Measurements from ENCODE around the gene ITPRIP. TPM values are rescaled to one million over a fixed set of nuclear protein-coding genes. Genes with fewer than 3 reads are reported as not detected.

Gene ITPRIP
- total and polyA plus RNA-seq, 2 experiments from 2014 or later, result 5.9 to 9.0 TPM

GRCh38 chr10:104329735-104330134, 8.5 kb downstream of the ITPRIP start:
- H4K20me1 ChIP-seq (ENCODE audit: insufficient read depth, poor library complexity, severe bottlenecking), result no peaks in the 10 kb centered on the region
- H3K27ac ChIP-seq, result peak overlapping the region; percentile 97
- no peaks in the 10 kb centered on the region for H3K36me3 ChIP-seq (replicated peaks; ENCODE audit: insufficient read depth, low read depth)
- DNase-seq (ENCODE audit: low spot score), result no peak
- no peaks in the 10 kb centered on the region for H3K9me2 ChIP-seq (replicated peaks; ENCODE audit: insufficient read depth)
- 70% methylated on average over 3 of the region's 3 CpGs for WGBS (ENCODE audit: low lambda C conversion rate, missing lambda C conversion rate)
- H3K79me2 ChIP-seq, result peaks cover 65% of the 10 kb centered on the region
- H3K27me3 ChIP-seq, result no peaks in the 10 kb centered on the region
- H3K4me1 ChIP-seq (ENCODE audit: insufficient read depth), result peaks cover 54% of the 10 kb centered on the region
- TF ChIP-seq CTCF (IDR thresholded peaks at IDR 0.05; ENCODE audit: poor library complexity) (no peak), EZH2phosphoT487 (IDR thresholded peaks at IDR 0.05; ENCODE audit: low read depth, severe bottlenecking, unreplicated experiment) (no peak), EZH2 (IDR thresholded peaks at IDR 0.05; ENCODE audit: borderline replicate concordance) (no peak)
- H3K9me3 ChIP-seq (ENCODE audit: low read depth), result no peaks in the 10 kb centered on the region
- H3K4me3 ChIP-seq, result no peak overlapping the region
- peak overlapping the region; percentile 74 for H3K4me2 ChIP-seq
- H2AFZ ChIP-seq, result no peak overlapping the region

GRCh38 chr10:104328896-104329710, 9.2 kb downstream of the ITPRIP start:
- 27% methylated on average over 14 of the region's 15 CpGs for WGBS (ENCODE audit: low lambda C conversion rate, missing lambda C conversion rate)
- Histone ChIP-seq H3K4me3 (no peak overlapping the region), H3K9me3 (ENCODE audit: low read depth) (no peaks in the 10 kb centered on the region), H3K4me1 (ENCODE audit: insufficient read depth) (peaks cover 54% of the 10 kb centered on the region), H4K20me1 (ENCODE audit: insufficient read depth, poor library complexity, severe bottlenecking) (no peaks in the 10 kb centered on the region), H3K79me2 (peaks cover 65% of the 10 kb centered on the region), H3K27ac (peak overlapping the region; percentile 97), H3K27me3 (no peaks in the 10 kb centered on the region), H3K9me2 (replicated peaks; ENCODE audit: insufficient read depth) (no peaks in the 10 kb centered on the region), H3K4me2 (peak overlapping the region; percentile 74), H2AFZ (no peak overlapping the region), H3K36me3 (replicated peaks; ENCODE audit: insufficient read depth, low read depth) (no peaks in the 10 kb centered on the region)
- TF ChIP-seq EZH2 (IDR thresholded peaks at IDR 0.05; ENCODE audit: borderline replicate concordance) (no peak), EZH2phosphoT487 (IDR thresholded peaks at IDR 0.05; ENCODE audit: low read depth, severe bottlenecking, unreplicated experiment) (no peak), CTCF (IDR thresholded peaks at IDR 0.05; ENCODE audit: poor library complexity) (no peak)
- peak; percentile 75 for DNase-seq (ENCODE audit: low spot score)

GRCh38 chr10:104328646-104328895, 9.7 kb downstream of the ITPRIP start:
- H3K4me3 ChIP-seq, result no peak overlapping the region
- H3K27ac ChIP-seq, result peak overlapping the region; percentile 97
- no peak for TF ChIP-seq EZH2 (IDR thresholded peaks at IDR 0.05; ENCODE audit: borderline replicate concordance)
- DNase-seq (ENCODE audit: low spot score), result no peak
- WGBS (ENCODE audit: low lambda C conversion rate, missing lambda C conversion rate), result 18% methylated on average over 3 of the region's 3 CpGs
- peaks cover 54% of the 10 kb centered on the region for H3K4me1 ChIP-seq (ENCODE audit: insufficient read depth)
- no peaks in the 10 kb centered on the region for H3K36me3 ChIP-seq (replicated peaks; ENCODE audit: insufficient read depth, low read depth)
- H2AFZ ChIP-seq, result no peak overlapping the region
- H3K4me2 ChIP-seq, result peak overlapping the region; percentile 74
- H3K9me3 ChIP-seq (ENCODE audit: low read depth), result no peaks in the 10 kb centered on the region
- no peaks in the 10 kb centered on the region for H4K20me1 ChIP-seq (ENCODE audit: insufficient read depth, poor library complexity, severe bottlenecking)
- H3K79me2 ChIP-seq, result peaks cover 65% of the 10 kb centered on the region
- H3K27me3 ChIP-seq, result no peaks in the 10 kb centered on the region
- no peaks in the 10 kb centered on the region for H3K9me2 ChIP-seq (replicated peaks; ENCODE audit: insufficient read depth)

GRCh38 chr10:104327745-104328645, 10.3 kb downstream of the ITPRIP start:
- Histone ChIP-seq H3K4me1 (ENCODE audit: insufficient read depth) (peaks cover 54% of the 10 kb centered on the region), H3K4me2 (peak overlapping the region; percentile 74), H3K79me2 (peaks cover 65% of the 10 kb centered on the region), H2AFZ (no peak overlapping the region), H3K9me2 (replicated peaks; ENCODE audit: insufficient read depth) (no peaks in the 10 kb centered on the region), H3K4me3 (peak overlapping the region; percentile 18), H3K27me3 (no peaks in the 10 kb centered on the region), H3K27ac (peak overlapping the region; percentile 97), H4K20me1 (ENCODE audit: insufficient read depth, poor library complexity, severe bottlenecking) (no peaks in the 10 kb centered on the region), H3K9me3 (ENCODE audit: low read depth) (no peaks in the 10 kb centered on the region), H3K36me3 (replicated peaks; ENCODE audit: insufficient read depth, low read depth) (no peaks in the 10 kb centered on the region)
- 56% methylated on average over 20 of the region's 20 CpGs for WGBS (ENCODE audit: low lambda C conversion rate, missing lambda C conversion rate)
- DNase-seq (ENCODE audit: low spot score), result peak; percentile 44
- TF ChIP-seq EZH2 (IDR thresholded peaks at IDR 0.05; ENCODE audit: borderline replicate concordance) (no peak), CTCF (IDR thresholded peaks at IDR 0.05; ENCODE audit: poor library complexity) (no peak), EZH2phosphoT487 (IDR thresholded peaks at IDR 0.05; ENCODE audit: low read depth, severe bottlenecking, unreplicated experiment) (no peak)
